Suprapubic skin (tissue), 3 donors: ENCODE results near the gene ATF7.
"Not testable (repeated sequence)": the region's sequence is repeated elsewhere in the genome, so short reads cannot be mapped to it uniquely, and the experiment has no call there.

Source experiments
- EP300 ChIP-seq: sonication (generic); formaldehyde crosslinking; IDR thresholded peaks from one replicate; pipeline ENCODE4 v1.6.1; 2017; ENCODE audit warnings: antibody characterized with exemption
- POLR2A ChIP-seq, 2 donors: fragments of 450-650 bp; IDR thresholded peaks; one replicate each; pipeline ENCODE4 v1.6.1; 2017; ENCODE audit warnings: antibody characterized with exemption in 2 of 2, mild to moderate bottlenecking in 2 of 2, moderate library complexity in 2 of 2
- TF ChIP-seq, protein P1 (sequence below), 2 donors: fragments of 200-600 bp in 1 of 2; fragments of 450-650 bp in 1 of 2; sonication (generic) in 1 of 2; IDR thresholded peaks; one replicate each; pipeline ENCODE4 v1.5.1; 2016 to 2019; ENCODE audit warnings: antibody characterized with exemption in 2 of 2, mild to moderate bottlenecking in 1 of 2, moderate library complexity in 1 of 2

DNA sequence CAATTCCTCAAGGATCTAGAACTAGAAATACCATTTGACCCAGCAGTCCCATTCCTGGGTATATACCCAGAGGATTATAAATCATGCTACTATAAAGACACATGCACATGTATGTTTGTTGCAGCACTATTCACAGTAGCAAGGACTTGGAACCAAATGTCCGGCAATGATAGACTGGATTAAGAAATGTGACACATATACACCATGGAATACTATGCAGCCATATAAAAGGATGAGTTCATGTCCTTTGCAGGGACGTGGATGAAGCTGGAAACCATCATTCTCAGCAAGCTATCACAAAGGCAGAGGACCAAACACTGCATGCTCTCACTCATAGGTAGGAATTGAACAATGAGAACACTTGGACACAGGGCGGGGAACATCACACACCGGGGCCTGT is 20.1 kb upstream of the ATF7 start:
- TF ChIP-seq, protein P1, sequence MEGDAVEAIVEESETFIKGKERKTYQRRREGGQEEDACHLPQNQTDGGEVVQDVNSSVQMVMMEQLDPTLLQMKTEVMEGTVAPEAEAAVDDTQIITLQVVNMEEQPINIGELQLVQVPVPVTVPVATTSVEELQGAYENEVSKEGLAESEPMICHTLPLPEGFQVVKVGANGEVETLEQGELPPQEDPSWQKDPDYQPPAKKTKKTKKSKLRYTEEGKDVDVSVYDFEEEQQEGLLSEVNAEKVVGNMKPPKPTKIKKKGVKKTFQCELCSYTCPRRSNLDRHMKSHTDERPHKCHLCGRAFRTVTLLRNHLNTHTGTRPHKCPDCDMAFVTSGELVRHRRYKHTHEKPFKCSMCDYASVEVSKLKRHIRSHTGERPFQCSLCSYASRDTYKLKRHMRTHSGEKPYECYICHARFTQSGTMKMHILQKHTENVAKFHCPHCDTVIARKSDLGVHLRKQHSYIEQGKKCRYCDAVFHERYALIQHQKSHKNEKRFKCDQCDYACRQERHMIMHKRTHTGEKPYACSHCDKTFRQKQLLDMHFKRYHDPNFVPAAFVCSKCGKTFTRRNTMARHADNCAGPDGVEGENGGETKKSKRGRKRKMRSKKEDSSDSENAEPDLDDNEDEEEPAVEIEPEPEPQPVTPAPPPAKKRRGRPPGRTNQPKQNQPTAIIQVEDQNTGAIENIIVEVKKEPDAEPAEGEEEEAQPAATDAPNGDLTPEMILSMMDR (IDR thresholded peaks at IDR 0.05): not testable (repeated sequence)
- TF ChIP-seq POLR2A (IDR thresholded peaks at IDR 0.05); EP300: not testable (repeated sequence)
